ENCODE results near the gene KISS1.

KISS1 gene

DNA sequence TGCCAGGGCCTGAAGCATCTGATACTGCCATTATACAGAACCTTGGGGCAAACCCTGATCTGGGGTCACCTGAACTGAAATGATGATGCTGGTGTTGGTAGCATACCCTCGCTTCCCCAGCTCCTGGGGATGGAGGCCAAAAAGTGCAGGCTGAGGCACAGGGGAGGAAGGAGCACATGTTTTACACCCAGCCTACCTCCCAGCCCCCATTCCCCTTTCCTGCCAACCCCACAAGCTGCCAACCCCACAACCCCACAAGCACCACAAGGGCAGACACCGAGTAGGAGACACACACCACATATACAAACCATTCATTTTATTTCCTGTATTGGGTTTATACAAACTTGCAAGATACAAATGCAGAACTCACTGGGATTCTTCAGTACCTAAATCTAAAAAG, 22.3 kb upstream of the KISS1 start:
- peak; percentile 8 for DNase-seq (ENCODE audit: low spot score)

DNA sequence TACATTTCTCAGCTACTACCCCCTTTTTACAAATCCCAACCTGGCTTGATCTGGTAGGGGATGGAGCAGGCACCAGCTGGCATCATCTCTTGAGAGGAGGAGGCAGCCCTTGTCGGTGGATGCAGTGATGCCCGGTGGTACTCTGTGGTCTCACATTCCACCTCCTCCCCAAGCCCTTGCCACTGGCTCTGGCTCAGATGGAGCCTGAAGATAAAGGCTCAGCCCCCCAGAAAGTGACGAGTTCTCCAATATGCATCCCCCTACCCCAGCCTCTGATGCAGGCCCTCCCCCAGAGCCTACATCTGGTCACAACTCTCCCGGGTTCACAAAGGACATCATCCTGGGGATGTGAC, 21.3 kb upstream of the KISS1 start:
- DNase-seq (ENCODE audit: low spot score) = no peak

- DNase-seq (ENCODE audit: low spot score) = peak; percentile 13
Observed at GRCh38 chr1:204216880-204217647, 20.8 kb upstream of the KISS1 start.

- no peak for DNase-seq (ENCODE audit: low spot score)
Observed at GRCh38 chr1:204216236-204216635, 19.9 kb upstream of the KISS1 start.

GRCh38 chr1:204213668-204214662, 17.7 kb upstream of the KISS1 start, which contains the start of gene GOLT1A:
Gene GOLT1A, minus strand, starts transcription at chr1:204213988. Its CDS starts 82 bp downstream, at chr1:204213906.
- peak; percentile 74 for DNase-seq (ENCODE audit: low spot score)

DNA sequence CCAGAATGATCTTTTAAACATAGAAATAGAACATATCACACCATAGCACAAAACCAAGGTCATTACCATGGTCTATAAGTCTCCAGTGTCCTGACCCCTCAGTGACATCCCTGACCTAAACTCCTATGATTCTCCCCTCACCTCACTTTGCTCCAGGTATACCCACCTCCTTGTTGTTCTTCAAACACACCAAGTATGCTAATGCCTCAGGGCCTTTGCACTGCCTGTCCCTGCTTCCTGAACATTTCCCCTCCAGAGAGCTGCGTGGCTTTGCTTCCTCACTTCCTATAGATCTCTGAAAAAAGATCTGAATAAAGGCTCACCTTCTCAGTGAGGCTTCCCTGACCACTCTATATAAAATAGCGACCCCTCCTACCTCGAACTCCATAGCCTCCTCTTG, 16.4 kb upstream of the KISS1 start:
- DNase-seq (ENCODE audit: low spot score) = no peak

DNA sequence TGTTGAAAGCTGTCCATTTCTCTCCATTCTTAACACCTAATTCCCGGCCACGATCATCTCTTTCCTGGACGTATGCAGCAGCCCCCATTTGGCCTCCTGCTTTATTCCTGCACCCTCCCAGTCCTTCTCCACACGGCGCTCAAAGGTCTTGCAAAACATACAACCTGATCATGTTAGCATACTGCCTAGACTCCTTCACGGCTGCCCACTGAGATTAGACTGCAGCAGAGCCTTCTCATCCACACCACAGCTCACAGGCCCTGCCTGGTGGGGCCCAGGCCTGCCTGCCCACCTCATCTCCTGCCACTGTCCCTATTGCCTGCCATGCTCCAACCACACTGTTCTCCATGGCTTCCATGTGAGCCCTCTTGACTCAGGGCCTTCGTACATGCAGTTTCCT, 14.8 kb upstream of the KISS1 start:
- DNase-seq (ENCODE audit: low spot score) = no peak

DNA sequence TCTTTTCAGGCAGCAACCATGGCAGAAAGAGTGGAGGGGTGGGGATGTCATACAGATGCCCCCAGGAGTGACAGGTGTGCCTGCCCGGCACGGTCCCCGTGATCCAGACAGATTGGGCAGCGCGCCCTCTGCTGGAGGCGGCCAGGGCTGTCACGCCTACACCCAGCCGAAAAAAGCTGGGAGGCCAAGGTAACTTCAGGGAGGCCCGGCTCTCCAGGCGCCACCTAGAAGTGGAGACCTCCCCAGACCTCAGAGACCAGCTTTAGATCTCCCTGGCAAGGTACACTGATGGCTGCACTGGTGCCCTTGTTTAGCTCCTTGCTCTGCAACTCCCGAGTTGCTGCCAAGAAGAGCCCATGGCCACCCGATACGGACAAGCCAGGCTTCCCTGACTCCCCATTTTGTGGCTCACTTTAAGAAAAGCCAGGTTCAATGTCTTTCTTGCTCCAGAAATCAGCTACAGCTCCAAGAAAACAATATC, 10.9 kb upstream of the KISS1 start:
- peak; percentile 94 for DNase-seq (ENCODE audit: low spot score)

- no peak for DNase-seq (ENCODE audit: low spot score)
Observed at GRCh38 chr1:204206121-204206520, 9.8 kb upstream of the KISS1 start.

DNA sequence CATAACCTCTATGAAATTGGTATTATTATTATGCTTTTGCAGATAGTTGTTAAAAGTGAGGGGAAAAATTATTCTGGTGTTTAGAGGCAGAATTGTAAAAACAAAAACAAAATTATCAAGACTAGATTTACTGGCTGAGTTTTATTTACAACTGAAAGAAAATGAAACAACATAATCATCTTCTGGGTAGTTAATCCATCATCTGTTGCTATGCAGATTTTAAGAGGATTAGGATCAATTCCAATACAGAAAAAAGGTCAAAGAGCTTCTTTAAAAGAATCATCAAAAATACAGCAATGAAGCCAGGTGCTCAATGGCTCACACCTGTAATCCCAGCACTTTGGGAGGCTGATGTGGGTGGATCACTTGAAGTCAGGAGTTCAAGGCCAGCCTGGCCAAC, 9.2 kb upstream of the KISS1 start:
- DNase-seq (ENCODE audit: low spot score) = no peak

- no peak for DNase-seq (ENCODE audit: low spot score)
Observed at GRCh38 chr1:204204944-204205343, 8.7 kb upstream of the KISS1 start.

GRCh38 chr1:204203206-204203767, 7.0 kb upstream of the KISS1 start:
- no peak for DNase-seq (ENCODE audit: low spot score)

DNA sequence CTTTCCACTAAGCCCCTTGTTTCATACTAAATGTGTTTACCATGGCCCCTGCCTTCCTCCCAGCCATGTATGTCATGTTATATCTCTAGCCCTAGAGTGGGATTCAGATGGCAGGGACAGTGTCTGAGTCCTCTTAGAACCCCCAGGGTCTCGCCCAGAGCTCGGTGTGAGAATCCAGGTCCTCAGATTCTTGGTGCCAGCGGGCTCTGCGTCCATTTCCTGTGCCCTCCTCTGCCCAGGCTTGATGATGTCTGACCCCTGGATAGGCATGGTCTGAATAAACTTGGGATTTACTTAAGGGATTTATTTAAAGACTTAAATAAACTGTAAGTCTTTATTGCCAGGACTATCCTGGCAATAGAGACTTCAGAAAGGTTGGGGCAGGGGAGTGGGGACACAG, 6.2 kb upstream of the KISS1 start:
- no peak for DNase-seq (ENCODE audit: low spot score)

GRCh38 chr1:204201348-204202040, 5.2 kb upstream of the KISS1 start:
- DNase-seq (ENCODE audit: low spot score) = no peak

GRCh38 chr1:204199579-204199978, 3.3 kb upstream of the KISS1 start:
- DNase-seq (ENCODE audit: low spot score) = no peak

DNA sequence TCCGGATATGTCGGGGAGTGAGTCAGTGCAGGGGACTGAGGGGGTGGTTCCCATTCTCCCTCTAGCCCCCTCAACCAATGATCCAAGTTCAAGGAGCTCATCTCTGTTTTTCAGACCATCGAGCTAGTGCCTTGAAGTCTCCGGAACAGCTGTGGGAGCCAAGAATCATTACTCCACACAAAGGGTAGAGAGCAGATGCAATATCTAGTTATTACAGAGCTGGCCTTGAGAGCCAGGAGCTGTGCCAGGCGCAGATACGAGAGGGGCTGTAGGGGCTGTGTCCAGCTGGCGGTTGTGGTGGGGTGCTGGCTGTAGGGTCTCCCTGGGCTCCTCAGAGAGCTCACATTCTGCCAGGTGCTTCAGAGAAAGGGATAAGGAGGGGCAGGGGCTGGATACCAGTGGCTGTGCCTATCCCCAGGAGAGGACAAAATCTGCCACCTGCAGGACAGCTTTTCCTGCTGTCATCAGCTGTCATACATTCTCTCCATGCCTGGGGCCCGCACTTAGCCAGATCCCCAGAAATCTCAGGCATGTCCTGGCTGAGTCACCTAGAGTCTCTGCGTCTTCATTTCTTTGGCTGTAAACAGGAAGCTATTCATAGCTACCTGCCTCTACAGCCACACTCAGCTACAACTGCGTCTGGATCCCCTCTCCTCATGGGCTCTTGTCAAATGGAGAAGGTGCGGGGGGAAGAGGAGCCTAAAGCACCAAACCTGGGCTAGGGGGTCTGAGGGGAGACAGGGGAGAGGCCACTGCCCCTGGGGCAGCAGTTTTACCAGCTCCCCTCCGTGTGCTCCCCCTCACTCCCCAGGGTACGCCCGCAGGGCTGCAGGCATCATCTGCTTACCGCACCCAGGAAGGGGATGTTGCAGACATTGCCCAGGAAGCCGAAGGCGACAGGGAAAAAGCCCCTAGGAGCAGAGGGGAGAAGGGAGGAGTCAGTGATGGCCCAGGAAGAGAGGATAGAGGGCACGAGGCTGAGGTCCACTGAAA, 2.4 kb upstream of the KISS1 start:
- DNase-seq (ENCODE audit: low spot score) = peak; percentile 69

- DNase-seq (ENCODE audit: low spot score) = no peak
Observed at GRCh38 chr1:204197068-204197467, 777 bp upstream of the KISS1 start.

DNA sequence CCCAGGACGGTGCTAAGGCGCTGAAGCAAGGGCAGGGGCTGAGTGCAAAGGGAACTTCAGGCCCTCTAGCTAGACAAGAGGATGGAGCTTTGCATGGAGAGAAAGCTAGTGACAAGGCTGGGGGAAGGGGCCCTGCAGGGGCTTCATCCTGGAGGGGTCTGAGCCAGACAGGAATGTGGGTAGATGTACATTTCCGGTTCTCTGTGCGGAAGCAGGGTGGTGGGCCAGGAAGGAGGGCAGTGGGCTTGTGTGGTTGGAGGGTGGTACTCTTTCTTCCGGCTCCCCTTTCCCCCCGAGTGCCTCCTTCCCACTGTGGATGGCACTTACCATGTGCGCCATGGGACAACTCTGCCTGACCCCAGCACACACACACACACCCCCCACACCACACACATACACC, 1.5 kb downstream of the KISS1 start:
- DNase-seq (ENCODE audit: low spot score) = no peak

DNA sequence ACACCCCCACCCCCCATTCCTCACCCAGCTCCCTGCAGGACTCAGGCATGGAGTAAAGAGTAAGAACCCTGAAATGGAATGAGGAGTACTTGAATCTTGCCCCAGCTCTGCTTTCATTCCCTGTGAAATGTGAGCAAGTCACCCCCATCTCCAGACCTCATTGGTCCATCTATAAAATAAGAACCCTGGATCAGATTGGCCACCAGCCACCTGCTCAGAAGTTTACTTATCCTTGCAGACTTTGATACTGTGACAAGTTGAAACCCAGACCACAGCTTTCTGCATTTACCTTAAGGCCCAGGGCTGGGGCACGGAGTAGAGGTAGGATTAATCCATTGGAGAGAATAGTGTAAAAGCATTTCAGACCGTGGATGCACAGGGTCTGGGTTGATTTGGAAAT, 2.2 kb downstream of the KISS1 start:
- DNase-seq (ENCODE audit: low spot score) = no peak

- no peak for DNase-seq (ENCODE audit: low spot score)
Observed at GRCh38 chr1:204192589-204193352, 3.5 kb downstream of the KISS1 start.

Measured in D341Med (cell line).